Spleen (tissue), 11 donors: Measurements from ENCODE around the gene TMPRSS4. TPM values are rescaled to one million over a fixed set of nuclear protein-coding genes. Genes with fewer than 3 reads are reported as not detected.

ENCODE experiments used
- DNase-seq: peaks from one replicate; pipeline ENCODE4 v3.0.0-alpha.2; 2020
- H3K27ac ChIP-seq, 8 donors: fragments of 200-600 bp; sonication (generic) in 7 of 8; 1 replicate in 4 of 8; 2 replicates in 4 of 8; pipeline versions ENCODE4 v1.5.0 to v1.8.0; 2016 to 2021; ENCODE audit warnings: inconsistent platforms in 4 of 8, mild to moderate bottlenecking in 4 of 8, moderate library complexity in 1 of 8
- H3K27me3 ChIP-seq, 7 donors: fragments of 200-600 bp; sonication (generic) in 6 of 7; replicated peaks in 1 of 7; 1 replicate in 4 of 7; 2 replicates in 3 of 7; pipeline versions ENCODE4 v1.5.0 to v1.8.0; 2016 to 2021; ENCODE audit warnings: inconsistent platforms in 3 of 7, mild to moderate bottlenecking in 1 of 7
- H3K36me3 ChIP-seq, 6 donors: fragments of 200-600 bp; sonication (generic) in 5 of 6; 1 replicate in 4 of 6; 2 replicates in 2 of 6; pipeline versions ENCODE4 v1.5.0 to v1.8.0; 2016 to 2021; ENCODE audit warnings: inconsistent platforms in 2 of 6
- H3K4me1 ChIP-seq, 6 donors: fragments of 200-600 bp; sonication (generic) in 5 of 6; 1 replicate in 3 of 6; 2 replicates in 3 of 6; pipeline versions ENCODE4 v1.5.0 to v1.8.0; 2016 to 2021; ENCODE audit warnings: inconsistent platforms in 3 of 6
- H3K4me3 ChIP-seq, 8 donors: fragments of 200-600 bp; sonication (generic) in 7 of 8; 1 replicate in 4 of 8; 2 replicates in 4 of 8; pipeline versions ENCODE4 v1.5.0 to v1.8.0; 2016 to 2021; ENCODE audit warnings: inconsistent platforms in 4 of 8, mild to moderate bottlenecking in 4 of 8, moderate library complexity in 2 of 8
- H3K9me3 ChIP-seq, 8 donors: fragments of 200-600 bp; sonication (generic) in 7 of 8; 1 replicate in 4 of 8; 2 replicates in 4 of 8; pipeline versions ENCODE4 v1.5.0 to v1.8.0; 2016 to 2021; ENCODE audit warnings: inconsistent platforms in 4 of 8
- CTCF ChIP-seq, 11 experiments: fragments of 200-600 bp in 7 of 11; fragments of 450-650 bp in 4 of 11; sonication (generic) in 4 of 11; IDR thresholded peaks in 8 of 11; conservative IDR thresholded peaks in 3 of 11; 1 replicate in 7 of 11; 2 replicates in 4 of 11; pipeline versions ENCODE4 v1.4.0 to v1.8.0; 2016 to 2021; ENCODE audit warnings: antibody characterized with exemption in 11 of 11, inconsistent platforms in 4 of 11, mild to moderate bottlenecking in 1 of 11
- POLR2A ChIP-seq, 3 donors: fragments of 450-650 bp; IDR thresholded peaks; one replicate each; pipeline ENCODE4 v1.5.1; 2017; ENCODE audit warnings: antibody characterized with exemption in 3 of 3, mild to moderate bottlenecking in 1 of 3
- POLR2AphosphoS5 ChIP-seq, 3 donors: sonication (generic); formaldehyde crosslinking; IDR thresholded peaks; one replicate each; pipeline ENCODE4 v1.5.1; 2017; ENCODE audit warnings: antibody characterized with exemption in 3 of 3
- WGBS, 5 donors: extraction: QIAGEN DNeasy Blood & Tissue Kit in 3 of 5; methylation state at CpG; one replicate each; pipeline versions ENCODE4 v1.1.5 to v1.1.7; 2013 to 2018; 5-methylcytosine and 5-hydroxymethylcytosine counted together
- intact Hi-C: fragments of 100-400 bp; cut with DNase I; formaldehyde crosslinking; loops from one replicate; pipeline ENCODE4 v1.15.0; 2023; ENCODE audit warnings: low total_unique reads
- polyA plus RNA-seq, 3 donors: library from polyadenylated mRNA; stranded (reverse); fragments of 200-250 nt; gene quantifications; one replicate each; pipeline ENCODE4 v1.2.1, GENCODE V29; 2013
- total RNA-seq, 7 donors: library from RNA; depleted of rRNA in 3 of 7; stranded (reverse); fragments of >200 nt in 3 of 7; fragmentation: NEBNext Ultra II Directional in 4 of 7; extraction: Animal tissue kit (Norgen Biotek cat#: 25700) in 4 of 7; gene quantifications; one replicate each; pipeline versions ENCODE4 v1.1.0 to v1.2.1, GENCODE V29; 2016 to 2021
- donor health status: healthy with polysubstance abuse.
- donor health status: DM: no; HTN: no; CAD: no; lungs with moderate emphysema.
- donor health status: DM: no; HTN: no; CAD: no.
- donor health status: Bipolar disorder and iron deficiency.
- donor health status: healthy.
- donor health status: DM: no; HTN: no; CAD: no.
- donor health status: DM: yes; HTN: yes; CAD: no.

TMPRSS4 gene
- total and polyA plus RNA-seq, 10 donors, result 0.09 to 1.4 (median 0.85) TPM; not detected in 3

- Histone ChIP-seq H3K4me1 (peaks cover 0 to 16% (median 8%) of the 10 kb centered on the region in 6 donors), H3K27ac (no peak overlapping the region)
- intact Hi-C loops, result no loop called here
Measured at GRCh38 chr11:118082880-118083552, 6.1 kb downstream of the TMPRSS4 start.

GRCh38 chr11:118084247-118084646 is 7.4 kb downstream of the TMPRSS4 start:
- H3K4me1 ChIP-seq, result peaks cover 0 to 22% (median 9%) of the 10 kb centered on the region in 6 donors
- H3K27me3 ChIP-seq, result peaks cover 0 to 14% (median 0%) of the 10 kb centered on the region in 7 donors
- no peak for DNase-seq
- peaks cover 0 to 28% (median 16%) of the 10 kb centered on the region in 8 donors for H3K9me3 ChIP-seq
- H3K27ac ChIP-seq, result no peak overlapping the region
- TF ChIP-seq CTCF (IDR thresholded peaks at IDR 0.05 in 8 of 11, conservative IDR thresholded peaks at IDR 0.05 in 3 of 11) (no peak), POLR2A (IDR thresholded peaks at IDR 0.05) (no peak), POLR2AphosphoS5 (IDR thresholded peaks at IDR 0.05) (no peak)
- no peak overlapping the region for H3K4me3 ChIP-seq
- intact Hi-C loops, result no loop called here
- no peaks in the 10 kb centered on the region for H3K36me3 ChIP-seq
- 8 to 17% (median 14%) methylated on average over 4 of the region's 4 CpGs for WGBS, 5 donors

More at GRCh38 chr11:118082880-118083552, 6.1 kb downstream of the TMPRSS4 start:
- 64 to 71% (median 68%) methylated on average over 21 of the region's 21 CpGs for WGBS, 5 donors
- peaks cover 0 to 21% (median 13%) of the 10 kb centered on the region in 8 donors for H3K9me3 ChIP-seq
- DNase-seq, result peak; percentile 54
- no peak for TF ChIP-seq POLR2AphosphoS5 (IDR thresholded peaks at IDR 0.05)
- no peaks in the 10 kb centered on the region for H3K36me3 ChIP-seq
- no peak overlapping the region for H3K4me3 ChIP-seq
- H3K27me3 ChIP-seq, result peaks cover 0 to 17% (median 0%) of the 10 kb centered on the region in 7 donors

GRCh38 chr11:118084656-118085055 is 7.8 kb downstream of the TMPRSS4 start:
- intact Hi-C loops, result no loop called here
- Histone ChIP-seq H3K27me3 (peaks cover 0 to 10% (median 0%) of the 10 kb centered on the region in 7 donors), H3K36me3 (no peaks in the 10 kb centered on the region), H3K4me1 (peaks cover 0 to 22% (median 9%) of the 10 kb centered on the region in 6 donors), H3K27ac (no peak overlapping the region), H3K9me3 (peaks cover 0 to 28% (median 16%) of the 10 kb centered on the region in 8 donors), H3K4me3 (no peak overlapping the region)
- no peak for TF ChIP-seq POLR2AphosphoS5 (IDR thresholded peaks at IDR 0.05)
- no peak for TF ChIP-seq CTCF (IDR thresholded peaks at IDR 0.05 in 8 of 11, conservative IDR thresholded peaks at IDR 0.05 in 3 of 11)
- DNase-seq, result no peak

- H3K9me3 ChIP-seq, result peaks cover 0 to 28% (median 16%) of the 10 kb centered on the region in 8 donors
- H3K27ac ChIP-seq, result peak within 1 kb of the TSS in 1 of 8 donors; percentile 48
- intact Hi-C loops, result no loop called here
- H3K4me1 ChIP-seq, result peaks cover 0 to 22% (median 9%) of the 10 kb centered on the region in 6 donors
- H3K36me3 ChIP-seq, result no peaks in the 10 kb centered on the region
- DNase-seq, result no peak
- WGBS, 5 donors, result 60 to 83% (median 71%) methylated on average over 5 of the region's 5 CpGs
- TF ChIP-seq POLR2AphosphoS5 (IDR thresholded peaks at IDR 0.05), result no peak
- TF ChIP-seq POLR2A (IDR thresholded peaks at IDR 0.05), result no peak
- TF ChIP-seq CTCF (IDR thresholded peaks at IDR 0.05 in 8 of 11, conservative IDR thresholded peaks at IDR 0.05 in 3 of 11), result no peak
- H3K4me3 ChIP-seq, result no peak within 1 kb of the TSS
- H3K27me3 ChIP-seq, result no peaks in the 10 kb centered on the region
Measured at GRCh38 chr11:118086913-118087768, 10.3 kb downstream of the TMPRSS4 start, which contains the start of gene SMIM35. Gene SMIM35 (minus strand): TSS chr11:118086963. CDS start chr11:118086757, 206 bp downstream.
